Uterus (tissue), 2 donors: Measurements from ENCODE around the gene SDHA.

Experiments
- CTCF ChIP-seq, 4 experiments: fragments of 200-600 bp in 2 of 4; fragments of 450-650 bp in 2 of 4; sonication (generic) in 2 of 4; IDR thresholded peaks; one replicate each; pipeline ENCODE4 v1.5.1; 2016 to 2019; ENCODE audit warnings: antibody characterized with exemption in 4 of 4, mild to moderate bottlenecking in 2 of 4, moderate library complexity in 1 of 4
- POLR2A ChIP-seq, 2 donors: fragments of 450-650 bp; IDR thresholded peaks; one replicate each; pipeline ENCODE4 v1.6.1; 2016; ENCODE audit warnings: antibody characterized with exemption in 2 of 2, mild to moderate bottlenecking in 1 of 2, moderate library complexity in 1 of 2

GRCh38 chr5:198516-199196 lies 19.5 kb upstream of the SDHA start:
- TF ChIP-seq CTCF (IDR thresholded peaks at IDR 0.05) = no peak
- no peak for TF ChIP-seq POLR2A (IDR thresholded peaks at IDR 0.05)
